T47D (cell line): ENCODE measurements around the gene REEP6.
"Not testable (repeated sequence)": the region's sequence is repeated elsewhere in the genome, so short reads cannot be mapped to it uniquely, and the experiment has no call there.

ENCODE experiments used
- DNase-seq, 2 experiments: peaks; one replicate each; pipeline versions ENCODE4 v3.0.0 to v3.0.0-alpha.2; 2011 to 2012; ENCODE audit warnings: low read depth in 1 of 2, low spot score in 1 of 2
- JUND ChIP-seq: IDR thresholded peaks from 2 replicates; pipeline ENCODE4 v1.6.1; 2012; ENCODE audit warnings: low read depth
- in situ Hi-C: cut with HindIII; loops from 2 replicates; pipeline ENCODE4 v1.10.0; 2016; ENCODE audit warnings: low sequenced_read_pairs, low pct_unique_long_range_greater_than_20kb

REEP6 gene

DNA sequence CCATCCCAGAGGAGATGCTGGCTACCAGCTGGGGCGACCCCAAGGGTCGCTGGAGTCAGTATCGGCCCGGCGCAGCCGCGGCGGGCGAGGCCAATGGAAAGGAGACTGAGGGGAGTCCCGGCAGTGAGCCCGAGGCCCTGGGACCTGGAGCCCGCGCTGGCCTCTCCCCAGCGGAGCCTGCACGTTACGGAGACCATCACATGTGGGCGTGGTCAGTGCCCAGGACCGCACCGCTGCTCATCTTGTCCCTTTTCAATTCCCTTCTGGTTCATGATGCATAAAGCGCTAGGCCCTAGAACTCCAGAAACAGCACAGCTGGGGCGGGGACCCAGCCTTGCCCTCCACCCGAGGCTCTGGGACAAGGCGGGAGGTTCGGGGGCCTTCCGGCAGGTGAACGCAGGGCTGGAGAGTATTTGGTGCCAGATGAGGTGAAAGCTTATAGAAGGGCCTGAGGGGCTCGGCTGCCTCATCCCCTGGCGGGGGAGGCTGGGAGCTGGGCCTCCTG is 19.9 kb upstream of the REEP6 start:
- DNase-seq: peak; percentile 50 to 70
- TF ChIP-seq JUND: no peak
- in situ Hi-C loops: no loop called here

- DNase-seq: peak; percentile 43 to 46
- no peak for TF ChIP-seq JUND
- in situ Hi-C loops: no loop called here
Observed at GRCh38 chr19:1471515-1472160, 19.3 kb upstream of the REEP6 start.

DNA sequence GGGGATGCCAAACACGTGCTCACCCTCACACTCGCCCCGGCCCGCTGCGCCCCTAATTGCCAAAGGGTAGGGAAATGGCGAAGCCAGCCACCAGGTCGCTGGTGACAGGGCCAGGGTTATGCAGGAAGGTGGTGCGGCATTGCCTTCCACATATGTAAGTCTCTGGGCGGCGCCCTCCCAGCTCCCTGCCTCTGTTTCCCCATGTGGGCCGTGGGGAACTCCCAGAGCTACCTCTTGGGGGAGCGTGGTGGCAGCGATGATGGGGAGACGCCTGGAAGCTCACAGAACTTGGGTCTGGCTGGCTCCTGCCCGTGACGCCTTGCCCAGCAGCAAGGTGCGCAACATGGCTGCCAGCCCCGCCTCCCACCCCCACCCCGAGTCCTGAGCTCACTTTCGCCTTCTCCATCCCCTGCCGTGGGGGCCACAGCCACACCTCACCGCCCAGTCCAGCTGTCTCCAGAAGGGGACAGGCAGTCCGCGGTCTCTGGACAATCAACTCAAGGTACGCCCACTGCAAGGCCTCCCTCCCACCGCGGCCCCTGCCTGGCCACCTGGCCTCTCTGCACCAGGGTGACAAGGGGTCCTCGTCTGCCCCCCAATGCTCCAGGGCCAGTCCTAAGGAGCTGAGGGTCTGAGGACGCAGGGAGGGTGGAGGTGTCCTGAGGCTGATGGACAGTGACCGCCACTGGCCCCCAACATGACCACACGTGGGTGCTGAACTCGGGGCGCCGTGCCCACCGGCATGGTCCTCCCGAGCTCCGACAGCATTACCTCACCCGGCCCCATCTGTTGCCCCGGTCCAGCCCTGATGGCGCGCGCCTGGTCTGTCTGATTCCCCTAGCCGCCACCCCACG is 18.5 kb upstream of the REEP6 start:
- no peak for DNase-seq
- no peak for TF ChIP-seq JUND
- in situ Hi-C loops: no loop called here

DNA sequence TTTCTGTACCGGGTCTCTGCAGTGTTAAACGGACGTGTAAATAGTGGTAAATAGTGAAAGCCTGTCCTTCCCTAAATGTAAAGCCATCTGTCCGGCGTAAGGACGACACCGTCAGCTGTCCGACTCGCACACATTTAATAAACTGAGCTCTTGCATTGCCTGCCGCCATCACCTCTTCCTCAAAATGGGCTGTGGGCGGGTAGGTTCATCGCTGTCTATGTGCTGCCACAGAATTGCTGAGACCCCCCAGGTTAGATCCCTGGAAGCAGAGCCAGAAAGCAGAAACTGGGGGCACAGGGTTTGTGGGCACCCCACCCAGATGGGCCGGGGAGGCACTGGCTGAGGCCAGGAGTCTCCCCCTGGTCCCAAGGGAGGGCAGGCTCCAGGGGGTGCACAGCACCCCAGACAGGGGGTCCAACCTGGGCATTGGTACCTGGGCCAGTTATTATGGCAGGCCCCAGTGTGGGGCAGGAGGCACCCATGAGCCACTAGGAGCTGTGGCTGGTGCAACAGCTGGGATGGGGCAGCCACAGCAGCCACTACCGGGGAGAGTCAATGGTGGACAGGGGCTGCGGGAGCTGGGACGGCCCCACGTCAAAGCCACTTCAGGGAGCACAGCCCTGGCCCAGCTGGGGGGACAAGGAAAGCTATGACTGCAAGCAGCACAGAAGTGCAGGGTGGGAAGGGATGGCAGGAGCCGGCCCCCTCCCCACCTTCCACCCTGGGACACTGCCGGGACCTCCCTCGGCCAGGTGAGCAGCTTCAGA is 17.7 kb upstream of the REEP6 start:
- no peak for DNase-seq
- in situ Hi-C loops: no loop called here
- no peak for TF ChIP-seq JUND

DNA sequence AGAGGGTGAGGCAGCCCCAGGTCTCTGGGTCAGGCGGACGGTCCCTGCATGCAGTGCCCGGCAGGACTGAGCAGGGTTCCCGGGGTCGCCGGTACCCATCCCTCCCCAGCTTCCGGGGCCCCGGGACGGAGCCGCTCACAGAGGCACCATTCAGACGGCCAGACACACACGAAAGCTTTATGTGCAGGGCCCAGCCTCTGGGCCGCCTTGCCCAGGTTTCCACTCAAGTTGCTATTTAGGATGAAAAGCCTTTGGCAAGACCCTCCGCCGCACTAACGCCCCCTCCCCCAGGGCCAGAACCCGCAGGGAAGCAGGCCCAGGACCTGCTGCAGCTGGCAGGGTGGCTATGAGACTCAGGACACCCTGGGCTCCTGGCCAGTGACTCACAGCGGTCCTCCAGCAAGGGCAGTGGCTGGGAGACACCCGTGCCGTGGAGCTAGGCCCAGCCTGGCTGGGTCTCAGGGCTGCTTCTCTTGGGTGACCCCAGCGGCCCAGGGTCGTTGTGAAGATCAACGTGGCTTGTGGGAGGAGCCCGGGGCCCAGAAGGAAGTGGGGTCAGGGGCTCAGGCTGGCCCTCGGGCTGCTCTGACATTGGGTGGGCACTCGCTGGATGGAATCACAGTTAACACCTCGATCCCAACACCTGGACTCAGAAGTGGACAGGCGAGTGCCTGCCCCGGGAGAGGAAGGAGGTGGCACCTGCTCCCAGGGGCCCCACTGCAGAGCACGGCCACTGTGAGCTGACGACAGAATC is 16.8 kb upstream of the REEP6 start:
- no peak for DNase-seq
- in situ Hi-C loops: no loop called here
- no peak for TF ChIP-seq JUND

- in situ Hi-C loops: no loop called here
- TF ChIP-seq JUND: no peak
- DNase-seq: no peak
Observed at GRCh38 chr19:1474765-1475351, 16.1 kb upstream of the REEP6 start.

- no peak for TF ChIP-seq JUND
- in situ Hi-C loops: no loop called here
- DNase-seq: no peak
Observed at GRCh38 chr19:1475751-1476437, 15.1 kb upstream of the REEP6 start.

DNA sequence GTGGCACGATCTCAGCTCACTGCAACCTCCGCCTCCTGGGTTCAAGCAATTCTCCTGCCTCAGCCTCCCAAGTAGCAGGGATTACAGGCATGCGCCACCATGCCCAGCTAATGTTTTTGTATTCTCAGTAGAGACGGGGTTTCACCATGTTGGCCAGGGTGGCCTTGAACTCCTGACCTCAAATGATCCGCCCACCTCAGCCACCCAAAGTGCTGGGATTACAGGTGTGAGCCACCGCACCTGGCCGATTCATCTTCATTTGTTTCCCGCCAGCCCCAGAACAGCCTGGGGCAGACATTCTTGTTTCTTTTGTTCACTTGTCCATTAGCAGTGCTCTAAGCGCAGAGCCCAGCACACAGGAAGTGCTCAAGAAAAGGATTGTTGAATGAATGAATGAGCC is 13.9 kb upstream of the REEP6 start:
- in situ Hi-C loops, DNase-seq: not testable (repeated sequence)

DNA sequence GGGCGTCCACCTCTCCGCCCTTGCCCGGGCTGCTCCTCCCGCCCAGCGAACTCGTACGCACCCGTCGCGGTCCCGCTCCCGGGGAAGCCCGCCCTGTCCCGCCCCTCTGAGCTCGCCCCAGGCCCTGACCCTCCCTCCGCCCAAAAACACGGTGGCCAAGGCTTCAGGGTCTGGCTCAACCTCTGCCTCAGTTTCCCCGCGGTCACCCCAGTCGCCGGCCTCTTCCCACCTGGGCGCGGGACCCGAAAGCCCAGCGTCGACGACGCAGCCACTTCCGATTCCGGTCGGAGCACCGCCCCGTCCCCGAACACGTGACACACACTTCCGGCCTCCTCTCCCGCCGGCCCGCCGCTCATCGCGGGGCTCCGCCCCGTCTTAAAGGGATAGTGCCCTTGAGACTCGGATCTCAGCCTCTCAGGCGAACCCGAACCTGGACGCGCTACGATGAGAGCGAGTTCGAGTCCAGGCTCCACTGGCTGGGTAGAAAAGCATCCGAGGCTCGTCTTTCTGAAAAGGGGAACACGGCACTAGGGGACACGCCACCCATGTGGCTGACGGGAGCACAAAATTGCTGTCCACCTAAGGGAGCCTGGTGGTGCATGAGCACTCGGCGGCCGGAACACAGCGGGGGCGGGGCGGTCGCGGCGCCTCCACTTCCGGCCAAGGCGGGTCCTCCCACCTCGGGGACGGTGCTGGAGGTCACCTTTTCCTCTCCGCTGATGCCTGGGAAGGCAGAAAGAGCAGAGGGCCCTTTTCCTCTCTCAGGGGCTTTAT is 11.9 kb upstream of the REEP6 start, which contains the start of gene C19orf25:
C19orf25 (minus strand) TSS at position 282 of the 774 bp plus-strand sequence. CDS start 312 bp downstream, outside the sequence.
- TF ChIP-seq JUND: no peak
- DNase-seq: peak; percentile 94 to 95
- in situ Hi-C loops: no loop called here

DNA sequence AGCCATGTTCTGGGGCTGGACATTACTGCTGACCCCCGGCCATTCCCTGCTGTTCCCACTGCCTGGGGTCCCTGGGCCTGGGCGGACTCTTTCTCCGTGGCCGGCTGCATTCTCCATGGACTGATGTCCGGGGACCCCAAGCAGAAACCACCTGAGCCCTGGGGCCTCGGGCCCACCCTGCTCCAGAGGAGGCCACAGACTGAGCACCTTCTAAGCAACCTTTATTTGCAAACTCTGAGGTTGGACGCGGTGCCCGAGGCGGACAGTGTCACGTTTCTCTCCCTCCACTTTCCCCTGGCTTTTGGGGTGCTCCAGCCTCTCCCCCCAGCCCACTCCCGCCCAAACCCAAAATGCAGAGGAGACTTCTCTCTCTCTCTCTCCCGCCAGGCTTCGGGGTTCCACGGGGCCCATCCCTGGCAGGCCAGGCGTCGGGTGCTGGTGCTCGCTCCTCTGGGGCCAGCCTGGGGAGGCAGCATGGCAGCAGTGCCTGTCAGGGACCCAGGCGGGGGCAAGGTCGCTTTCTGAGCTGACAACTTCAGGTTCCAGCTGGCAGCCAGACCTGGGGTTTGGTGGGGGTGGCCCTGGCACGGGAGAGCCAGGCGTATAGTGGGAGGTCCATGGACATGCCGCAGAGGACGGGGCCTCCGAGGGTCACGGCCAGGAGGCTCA is 9.6 kb upstream of the REEP6 start:
- TF ChIP-seq JUND: no peak

More for the DNA sequence above, 9.6 kb upstream of the REEP6 start:
- no peak for DNase-seq
- in situ Hi-C loops: no loop called here
